ENCODE results near the gene WIPI1. TPM values are rescaled to one million over a fixed set of nuclear protein-coding genes. Genes with fewer than 3 reads are reported as not detected.

WIPI1 gene
- total and polyA plus RNA-seq, 2 of the 13 experiments (the other 11 are each of a cell fraction or from before 2014, with no cell fraction given), result 29.4 to 141 TPM

- TF ChIP-seq GMEB2 (CRISPR knock-in tag; IDR thresholded peaks at IDR 0.05; ENCODE audit: low read depth), result peak; percentile 56; the same call in 1 of the 2 replicates
- TF ChIP-seq ZSCAN9 (CRISPR knock-in tag; IDR thresholded peaks at IDR 0.05; ENCODE audit: borderline replicate concordance), result peak; percentile 52
- TF ChIP-seq ZNF292 (CRISPR knock-in tag; IDR thresholded peaks at IDR 0.05; ENCODE audit: borderline replicate concordance, low read depth), result peak; percentile 50; the same call in 1 of the 2 replicates
- TF ChIP-seq ZNF788 (CRISPR knock-in tag; IDR thresholded peaks at IDR 0.05; ENCODE audit: borderline replicate concordance), result peak; percentile 66; the same call in 1 of the 2 replicates
- peak; percentile 56 for TF ChIP-seq ZNF652 (CRISPR knock-in tag; IDR thresholded peaks at IDR 0.05; ENCODE audit: borderline replicate concordance, low read depth)
- TF ChIP-seq ARNT (IDR thresholded peaks at IDR 0.05), result no peak
- TF ChIP-seq TOE1 (CRISPR knock-in tag; IDR thresholded peaks at IDR 0.05), result no peak
- TF ChIP-seq ZSCAN25 (CRISPR knock-in tag; IDR thresholded peaks at IDR 0.05), result peak; percentile 58; the same call in 1 of the 2 replicates
- TF ChIP-seq KDM5A (IDR thresholded peaks at IDR 0.05; ENCODE audit: borderline replicate concordance, low read length), result peak; percentile 48; the same call in 1 of the 2 replicates
- TF ChIP-seq ZNF383 (CRISPR knock-in tag; IDR thresholded peaks at IDR 0.05; ENCODE audit: borderline replicate concordance), result peak; percentile 76; the same call in 1 of the 2 replicates
- TF ChIP-seq POLR2G (IDR thresholded peaks at IDR 0.05; ENCODE audit: low read depth, low read length), result peak; percentile 47; the same call in 1 of the 2 replicates
- TF ChIP-seq ZNF12 (CRISPR knock-in tag; IDR thresholded peaks at IDR 0.05), result peak; percentile 71
- peak; percentile 74 for TF ChIP-seq KLF6 (CRISPR knock-in tag; IDR thresholded peaks at IDR 0.05)
- TF ChIP-seq PBX3 (CRISPR knock-in tag; IDR thresholded peaks at IDR 0.05; ENCODE audit: borderline replicate concordance), result no peak
- no peak for TF ChIP-seq PLSCR1 (CRISPR knock-in tag; IDR thresholded peaks at IDR 0.05; ENCODE audit: borderline replicate concordance)
- peak; percentile 86 for TF ChIP-seq NKX3-1 (CRISPR knock-in tag; IDR thresholded peaks at IDR 0.05)
- TF ChIP-seq ZNF607 (CRISPR knock-in tag; IDR thresholded peaks at IDR 0.05; ENCODE audit: borderline replicate concordance), result peak; percentile 92
- peak; percentile 97 for TF ChIP-seq MED1 (CRISPR knock-in tag; IDR thresholded peaks at IDR 0.05)
- TF ChIP-seq TFE3 (CRISPR knock-in tag; IDR thresholded peaks at IDR 0.05), result peak; percentile 98
- TF ChIP-seq ZC3H4 (CRISPR knock-in tag; IDR thresholded peaks at IDR 0.05; ENCODE audit: borderline replicate concordance), result no peak
- no peak for TF ChIP-seq GABPA (IDR thresholded peaks at IDR 0.05; ENCODE audit: low read depth, low read length)
- no peak for TF ChIP-seq GABPA (CRISPR knock-in tag; IDR thresholded peaks at IDR 0.05; ENCODE audit: low read depth)
- peak; percentile 64 for TF ChIP-seq ZNF253 (CRISPR knock-in tag; IDR thresholded peaks at IDR 0.05; ENCODE audit: borderline replicate concordance)
Measured at GRCh38 chr17:68383443-68384321, 73.6 kb downstream of the WIPI1 start (continued).

Data from HepG2 (cell line).